ENCODE results near the gene MDFIC. TPM values are rescaled to one million over a fixed set of nuclear protein-coding genes. Genes with fewer than 3 reads are reported as not detected.

The MDFIC gene
- total and polyA plus RNA-seq, 7 donors = 4.4 to 58.1 (median 33.0) TPM

GRCh38 chr7:114997487-114998404 lies 75.9 kb downstream of the MDFIC start:
- peaks cover 0 to 9% (median 0%) of the 10 kb centered on the region in 4 donors for H3K4me1 ChIP-seq
- peaks cover 0 to 6% (median 0%) of the 10 kb centered on the region in 4 donors for H3K36me3 ChIP-seq
- TF ChIP-seq POLR2AphosphoS5 (IDR thresholded peaks at IDR 0.05) (no peak), CTCF (IDR thresholded peaks at IDR 0.05) (no peak), POLR2A (IDR thresholded peaks at IDR 0.05) (no peak), EP300 (IDR thresholded peaks at IDR 0.05) (no peak)
- no peaks in the 10 kb centered on the region for H3K27me3 ChIP-seq
- no peak overlapping the region for H3K27ac ChIP-seq
- WGBS, 2 donors = 84 to 88% methylated on average over 6 of the region's 6 CpGs
- intact Hi-C loops (cut with DNase I) = no loop called here
- no peak overlapping the region for H3K4me3 ChIP-seq
- no peak for DNase-seq
- no peaks in the 10 kb centered on the region for H3K9me3 ChIP-seq

GRCh38 chr7:115004121-115004520 lies 82.2 kb downstream of the MDFIC start:
- 63 to 91% methylated on average over 5 of the region's 5 CpGs for WGBS, 2 donors
- no peak for TF ChIP-seq POLR2AphosphoS5 (IDR thresholded peaks at IDR 0.05)
- no peak for TF ChIP-seq CTCF (IDR thresholded peaks at IDR 0.05)
- no peak for TF ChIP-seq POLR2A (IDR thresholded peaks at IDR 0.05)
- TF ChIP-seq EP300 (IDR thresholded peaks at IDR 0.05) = no peak
- no peaks in the 10 kb centered on the region for H3K27me3 ChIP-seq
- H3K36me3 ChIP-seq = no peaks in the 10 kb centered on the region
- intact Hi-C loops (cut with DNase I) = no loop called here
- DNase-seq = no peak
- no peaks in the 10 kb centered on the region for H3K9me3 ChIP-seq
- H3K4me3 ChIP-seq = no peak overlapping the region
- peaks cover 0 to 16% (median 15%) of the 10 kb centered on the region in 4 donors for H3K4me1 ChIP-seq
- no peak overlapping the region for H3K27ac ChIP-seq

- Histone ChIP-seq H3K4me3 (no peak overlapping the region), H3K36me3 (no peaks in the 10 kb centered on the region), H3K27ac (no peak overlapping the region), H3K9me3 (no peaks in the 10 kb centered on the region), H3K4me1 (peaks cover 0 to 27% (median 27%) of the 10 kb centered on the region in 4 donors), H3K27me3 (no peaks in the 10 kb centered on the region)
- intact Hi-C loops (cut with DNase I) = loop anchor here (5.0 kb wide), 1 partner anchor 83 kb away; the partner anchor contains the start of gene MDFIC
- TF ChIP-seq EP300 (IDR thresholded peaks at IDR 0.05) (no peak), POLR2AphosphoS5 (IDR thresholded peaks at IDR 0.05) (no peak), CTCF (IDR thresholded peaks at IDR 0.05) (no peak), POLR2A (IDR thresholded peaks at IDR 0.05) (no peak)
- no peak for DNase-seq
- WGBS, 2 donors = 94 to 96% methylated on average over 2 of the region's 2 CpGs
Measured at GRCh38 chr7:115005251-115005650, 83.4 kb downstream of the MDFIC start.

GRCh38 chr7:115005953-115006352 lies 84.1 kb downstream of the MDFIC start:
- no peaks in the 10 kb centered on the region for H3K27me3 ChIP-seq
- no peak for DNase-seq
- H3K4me3 ChIP-seq = no peak overlapping the region
- TF ChIP-seq POLR2AphosphoS5 (IDR thresholded peaks at IDR 0.05) (no peak), EP300 (IDR thresholded peaks at IDR 0.05) (no peak), POLR2A (IDR thresholded peaks at IDR 0.05) (no peak), CTCF (IDR thresholded peaks at IDR 0.05) (no peak)
- peaks cover 0 to 34% (median 32%) of the 10 kb centered on the region in 4 donors for H3K4me1 ChIP-seq
- no peaks in the 10 kb centered on the region for H3K9me3 ChIP-seq
- H3K27ac ChIP-seq = no peak overlapping the region
- intact Hi-C loops (cut with DNase I) = loop anchor here (5.0 kb wide), 1 partner anchor 84 kb away; the partner anchor contains the start of gene MDFIC
- 95 to 98% methylated on average over 4 of the region's 4 CpGs for whole genome bisulfite sequencing, 2 donors
- no peaks in the 10 kb centered on the region for H3K36me3 ChIP-seq

All from sigmoid colon (tissue), 7 donors.